GM20000 (cell line): ENCODE data around the gene NRP2.

ENCODE experiments used
- DNase-seq: peaks from one replicate; pipeline ENCODE4 v3.0.0; 2012; ENCODE audit warnings: low spot score
- TF ChIP-seq, protein P1 (sequence below): IDR thresholded peaks from 2 replicates; pipeline ENCODE4 v1.5.1; 2012; ENCODE audit warnings: mild to moderate bottlenecking, control low read depth; ENCODE audit errors: extremely low read depth, missing control alignments

Gene NRP2

DNA sequence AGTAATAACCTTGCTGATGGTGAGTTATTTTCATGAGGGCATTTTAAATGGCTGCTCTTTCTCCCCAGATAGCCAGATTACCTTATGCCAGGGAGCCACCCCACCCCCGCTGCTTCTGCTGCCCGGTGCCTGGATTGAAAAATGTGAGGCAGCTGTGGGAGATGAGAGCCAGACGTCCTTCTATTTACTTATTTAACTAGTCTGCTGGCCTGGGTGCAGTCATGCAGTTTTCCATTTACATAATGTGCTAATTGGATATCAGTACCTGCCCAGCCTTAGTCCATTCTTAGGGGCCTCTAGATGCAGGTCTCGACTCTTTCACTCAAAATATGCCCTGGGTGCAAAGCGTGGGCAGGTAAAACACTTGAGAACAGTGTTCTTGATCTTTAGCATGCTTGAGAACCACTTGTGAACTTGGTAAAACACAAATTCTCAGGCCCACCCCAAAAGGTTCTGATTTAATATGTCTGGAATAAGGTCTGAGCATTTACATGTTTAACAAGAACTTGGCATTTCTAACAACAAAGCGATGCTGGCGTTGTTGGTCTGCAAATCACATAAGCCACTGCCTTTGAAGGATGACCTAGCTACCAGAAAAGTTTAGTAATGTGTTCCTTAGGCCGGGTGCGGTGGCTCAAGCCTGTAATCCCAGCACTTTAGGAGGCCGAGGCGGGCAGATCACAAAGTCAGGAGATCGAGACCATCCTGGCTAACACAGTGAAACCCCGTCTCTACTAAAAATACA, 154.3 kb downstream of the NRP2 start:
- TF ChIP-seq, protein P1, sequence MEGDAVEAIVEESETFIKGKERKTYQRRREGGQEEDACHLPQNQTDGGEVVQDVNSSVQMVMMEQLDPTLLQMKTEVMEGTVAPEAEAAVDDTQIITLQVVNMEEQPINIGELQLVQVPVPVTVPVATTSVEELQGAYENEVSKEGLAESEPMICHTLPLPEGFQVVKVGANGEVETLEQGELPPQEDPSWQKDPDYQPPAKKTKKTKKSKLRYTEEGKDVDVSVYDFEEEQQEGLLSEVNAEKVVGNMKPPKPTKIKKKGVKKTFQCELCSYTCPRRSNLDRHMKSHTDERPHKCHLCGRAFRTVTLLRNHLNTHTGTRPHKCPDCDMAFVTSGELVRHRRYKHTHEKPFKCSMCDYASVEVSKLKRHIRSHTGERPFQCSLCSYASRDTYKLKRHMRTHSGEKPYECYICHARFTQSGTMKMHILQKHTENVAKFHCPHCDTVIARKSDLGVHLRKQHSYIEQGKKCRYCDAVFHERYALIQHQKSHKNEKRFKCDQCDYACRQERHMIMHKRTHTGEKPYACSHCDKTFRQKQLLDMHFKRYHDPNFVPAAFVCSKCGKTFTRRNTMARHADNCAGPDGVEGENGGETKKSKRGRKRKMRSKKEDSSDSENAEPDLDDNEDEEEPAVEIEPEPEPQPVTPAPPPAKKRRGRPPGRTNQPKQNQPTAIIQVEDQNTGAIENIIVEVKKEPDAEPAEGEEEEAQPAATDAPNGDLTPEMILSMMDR, result no peak
- no peak for DNase-seq

DNA sequence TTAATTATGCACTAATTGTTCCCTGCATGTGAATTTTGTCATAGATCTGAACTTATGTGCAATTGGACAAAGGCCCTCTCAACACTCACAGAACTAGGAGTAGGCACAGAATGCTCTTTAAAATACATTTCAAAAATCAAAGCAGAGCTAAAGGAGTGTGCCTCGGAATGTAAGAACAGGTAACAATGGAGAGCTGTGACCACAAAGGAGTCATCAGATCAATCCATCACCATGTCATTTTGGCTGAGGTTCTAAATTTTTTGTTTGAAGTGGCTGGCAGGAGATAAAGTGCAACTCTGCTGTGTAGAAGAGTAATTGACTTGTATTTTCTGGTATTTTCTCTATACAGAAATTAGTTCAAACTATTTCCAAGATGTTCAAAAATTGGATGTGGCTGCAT, 155.4 kb downstream of the NRP2 start:
- TF ChIP-seq, protein P1, result no peak
- no peak for DNase-seq

DNA sequence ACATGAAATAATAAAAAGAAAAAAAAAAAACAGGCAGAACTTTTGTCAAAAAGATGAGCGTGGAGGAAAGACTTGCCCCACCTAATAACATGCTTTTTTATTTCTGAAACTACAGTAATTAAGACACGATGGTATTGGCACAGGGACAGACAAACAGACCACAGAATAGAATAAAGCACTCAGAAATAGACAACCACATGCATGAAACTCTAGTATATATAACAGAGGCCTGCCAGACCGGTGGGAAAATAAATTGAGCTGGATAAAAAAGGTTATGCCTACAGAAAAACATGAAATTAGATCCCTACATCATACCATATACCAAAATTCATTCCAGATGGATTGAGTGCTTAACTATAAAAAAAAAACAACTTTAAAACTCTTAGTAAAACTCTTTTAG, 163.1 kb downstream of the NRP2 start:
- DNase-seq, result no peak
- TF ChIP-seq, protein P1, result no peak
